HCT116 (cell line): Measurements from ENCODE around the gene IFNLR1. TPM values are rescaled to one million over a fixed set of nuclear protein-coding genes. Genes with fewer than 3 reads are reported as not detected.

Experiments
- ATAC-seq: fragments of 200-7000 bp; cut with Tn5 transposase; 2 replicates; pipeline ENCODE4 v1.9.1; 2020; ENCODE audit warnings: mild to moderate bottlenecking, moderate library complexity
- BruUV-seq: library from RNA; stranded (reverse); fragments of 400-500 nt; replicated peaks from 2 replicates; lab custom pipeline; 2021; lab: Mats Ljungman, UMichigan
- CTCF ChIA-PET: fragments of 300-600 bp; sonication (Branson Sonifier 250); formaldehyde crosslinking; loops from one replicate; lab custom pipeline; 2021; ENCODE audit warnings: antibody characterized with exemption; lab: Charles Lee
- POLR2A ChIA-PET: fragments of 300-600, 350-600 bp; sonication (Branson Sonifier 250); formaldehyde crosslinking; loops from one replicate; lab custom pipeline; 2021; ENCODE audit warnings: antibody characterized with exemption; lab: Charles Lee
- RAD21 ChIA-PET, 2 experiments: fragments of 300-600 bp; sonication (Branson Sonifier 250); formaldehyde crosslinking; loops; one replicate each; lab custom pipeline; 2023; ENCODE audit warnings: low total read pairs in 2 of 2; ENCODE audit not compliant: uncharacterized antibody in 2 of 2, unreplicated experiment in 2 of 2, low non-redundant PET in 1 of 2; lab: Charles Lee
- DNase-seq: peaks from one replicate; pipeline ENCODE4 v3.0.0-alpha.2; 2010; ENCODE audit warnings: low read depth, low spot score
- H2AFZ ChIP-seq: fragments of 200-600 bp; shearing (Covaris generic), sonication (generic); 2 replicates; pipeline ENCODE4 v1.6.1; 2017; ENCODE audit warnings: low read depth, mixed run types, mixed read lengths, antibody characterized with exemption, low read length; ENCODE audit not compliant: poor library complexity, severe bottlenecking
- H3K27ac ChIP-seq: 2 replicates; pipeline ENCODE4 v1.5.1; 2012; ENCODE audit warnings: low read depth, low read length
- H3K27me3 ChIP-seq: fragments of 200-600 bp; sonication (generic); 2 replicates; pipeline ENCODE4 v1.6.1; 2016; ENCODE audit warnings: mixed run types, low read length, mixed read lengths; ENCODE audit not compliant: insufficient read depth
- H3K36me3 ChIP-seq, 2 experiments: fragments of 200-500 bp in 1 of 2; fragments of 200-600 bp in 1 of 2; sonication (Bioruptor generic) in 1 of 2; sonication (generic) in 1 of 2; 2 replicates each; pipeline versions ENCODE4 v1.5.1 to v1.6.1; 2014 to 2016; ENCODE audit warnings: low read length in 2 of 2, inconsistent platforms in 1 of 2, mixed read lengths in 1 of 2, mixed run types in 1 of 2; ENCODE audit not compliant: insufficient read depth in 2 of 2, control insufficient read depth in 1 of 2
- H3K4me1 ChIP-seq, 2 experiments: fragments of 200-600 bp in 1 of 2; sonication (generic) in 1 of 2; 2 replicates each; pipeline versions ENCODE4 v1.5.1 to v1.6.1; 2012 to 2017; ENCODE audit warnings: low read length in 2 of 2, inconsistent platforms in 1 of 2, mild to moderate bottlenecking in 1 of 2, mixed read lengths in 1 of 2, mixed run types in 1 of 2, moderate library complexity in 1 of 2; ENCODE audit not compliant: insufficient read depth in 2 of 2, control insufficient read depth in 1 of 2
- H3K4me2 ChIP-seq: fragments of 200-600 bp; sonication (generic); 2 replicates; pipeline ENCODE4 v1.6.1; 2017; ENCODE audit warnings: mixed run types, low read length, mixed read lengths
- H3K4me3 ChIP-seq, 2 experiments: fragments of 200-600 bp in 1 of 2; sonication (generic) in 1 of 2; replicated peaks in 1 of 2; 2 replicates each; pipeline ENCODE4 v1.5.1; 2011 to 2016; ENCODE audit warnings: low read length in 2 of 2, control low read depth in 1 of 2, low read depth in 1 of 2, mild to moderate bottlenecking in 1 of 2, mixed read lengths in 1 of 2, mixed run types in 1 of 2
- H3K79me2 ChIP-seq: fragments of 200-600 bp; sonication (generic); 2 replicates; pipeline ENCODE4 v1.6.1; 2017; ENCODE audit warnings: mild to moderate bottlenecking, mixed run types, low read length, moderate library complexity, mixed read lengths; ENCODE audit not compliant: insufficient read depth
- H3K9ac ChIP-seq: fragments of 200-600 bp; sonication (generic); 2 replicates; pipeline ENCODE4 v1.6.1; 2016; ENCODE audit warnings: low read length, mixed read lengths
- H3K9me2 ChIP-seq: fragments of 200-600 bp; sonication (generic), shearing (Covaris generic); 2 replicates; pipeline ENCODE4 v1.6.1; 2017; ENCODE audit warnings: mixed run types, mild to moderate bottlenecking, moderate library complexity; ENCODE audit not compliant: insufficient read depth
- H3K9me3 ChIP-seq, 2 experiments: fragments of 200-500 bp in 1 of 2; fragments of 200-600 bp in 1 of 2; sonication (Bioruptor generic) in 1 of 2; sonication (generic) in 1 of 2; 2 replicates each; pipeline ENCODE4 v1.6.1; 2014 to 2017; ENCODE audit warnings: low read length in 2 of 2, mixed read lengths in 2 of 2, inconsistent platforms in 1 of 2, low read depth in 1 of 2, mild to moderate bottlenecking in 1 of 2, mixed run types in 1 of 2, moderate library complexity in 1 of 2; ENCODE audit not compliant: control insufficient read depth in 1 of 2, insufficient read depth in 1 of 2
- H4K20me1 ChIP-seq: fragments of 200-600 bp; sonication (generic), shearing (Covaris generic); 2 replicates; pipeline ENCODE4 v1.6.1; 2017; ENCODE audit warnings: mixed run types, mild to moderate bottlenecking, moderate library complexity; ENCODE audit not compliant: insufficient read depth
- CTCF ChIP-seq, 3 experiments: fragments of 200-600 bp in 1 of 3; sonication (generic) in 1 of 3; IDR thresholded peaks in 2 of 3; conservative IDR thresholded peaks in 1 of 3; 2 replicates each; pipeline ENCODE4 v1.5.1; 2012 to 2017; ENCODE audit warnings: low read depth in 2 of 3, low read length in 2 of 3, antibody characterized with exemption in 1 of 3, borderline replicate concordance in 1 of 3, control low read depth in 1 of 3, mild to moderate bottlenecking in 1 of 3, mixed read lengths in 1 of 3, mixed run types in 1 of 3, moderate library complexity in 1 of 3; ENCODE audit not compliant: insufficient read depth in 1 of 3
- FOSL1 ChIP-seq: IDR thresholded peaks from 2 replicates; pipeline ENCODE4 v1.6.1; 2012; ENCODE audit warnings: low read depth
- TCF7L2 ChIP-seq: IDR thresholded peaks from 2 replicates; pipeline ENCODE4 v1.7.0; 2011; ENCODE audit warnings: borderline replicate concordance, inconsistent platforms; ENCODE audit not compliant: insufficient read depth, insufficient read length; ENCODE audit errors: extremely low read depth
- YY1 ChIP-seq: IDR thresholded peaks from 2 replicates; pipeline ENCODE4 v1.6.1; 2011; ENCODE audit warnings: low read length, low read depth, moderate library complexity, mild to moderate bottlenecking; ENCODE audit not compliant: insufficient replicate concordance; ENCODE audit errors: extremely low read depth
- ZNF274 ChIP-seq: fragments of 200-500 bp; sonication (Bioruptor generic); IDR thresholded peaks from 2 replicates; pipeline ENCODE4 v1.6.1; 2014; ENCODE audit warnings: mild to moderate bottlenecking, low read depth, low read length, inconsistent platforms
- intact Hi-C: fragments of 100-400 bp; cut with micrococcal nuclease; formaldehyde crosslinking; loops from 2 replicates; pipeline ENCODE4 v1.10.0; 2022
- total RNA-seq: library from RNA; stranded (reverse); gene quantifications from one replicate; pipeline ENCODE4 v1.2.1, GENCODE V29; 2021; ENCODE audit not compliant: unreplicated experiment

The IFNLR1 gene
- total RNA-seq, 1 experiment from 2014 or later, result 7.6 TPM

DNA sequence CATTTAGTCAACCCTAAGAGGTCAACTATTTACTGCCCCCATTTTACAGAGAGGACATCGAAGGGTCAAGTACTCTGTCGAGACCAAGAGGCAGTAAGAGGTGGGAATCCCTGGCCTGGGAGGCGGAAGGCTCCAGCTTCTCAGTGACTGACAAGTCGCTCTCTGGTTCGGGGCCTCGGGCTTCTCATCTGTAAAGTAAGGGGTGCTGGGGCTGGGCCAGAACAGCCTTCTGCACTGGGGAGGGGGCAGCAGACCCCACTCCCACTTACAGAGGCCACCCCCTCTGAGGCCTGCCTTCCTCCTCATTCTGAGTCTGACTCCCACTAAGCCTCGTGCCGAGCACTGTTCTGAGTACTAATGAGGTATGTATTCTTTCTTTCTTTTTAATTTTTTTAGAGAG, 17.0 kb upstream of the IFNLR1 start:
- ATAC-seq, result no peak

More for the DNA sequence above, 17.0 kb upstream of the IFNLR1 start:
- H3K36me3 ChIP-seq, result no peaks in the 10 kb centered on the region
- ChIA-PET POLR2A (no interaction called here), CTCF (interaction anchor here (0.7 to 1.7 kb wide), 6 partner anchors 119 to 211 kb away, joined by 3 to 14 read pairs (median 5); partner anchors contain the start of gene NIPAL3), RAD21 (no interaction called here)
- H3K4me1 ChIP-seq, result peaks cover 15 to 36% of the 10 kb centered on the region in 2 experiments
- no peak for DNase-seq
- BruUV-seq, result no TSS peak
- no peak overlapping the region for H3K9ac ChIP-seq
- H3K9me3 ChIP-seq, result no peaks in the 10 kb centered on the region
- H3K27ac ChIP-seq, result no peak overlapping the region
- no peak overlapping the region for H3K4me2 ChIP-seq
- no peak for TF ChIP-seq TCF7L2
- no peak for TF ChIP-seq YY1
- TF ChIP-seq FOSL1, result no peak
- TF ChIP-seq ZNF274, result no peak
- no peak for TF ChIP-seq CTCF (IDR thresholded peaks at IDR 0.05 in 2 of 3, conservative IDR thresholded peaks at IDR 0.05 in 1 of 3; ENCODE audit: borderline replicate concordance in 1 of 3, insufficient read depth in 1 of 3, low read depth in 2 of 3, low read length in 2 of 3)
- H3K27me3 ChIP-seq, result no peaks in the 10 kb centered on the region
- H3K79me2 ChIP-seq, result no peaks in the 10 kb centered on the region
- no peak overlapping the region for H2AFZ ChIP-seq
- no peaks in the 10 kb centered on the region for H3K9me2 ChIP-seq
- H4K20me1 ChIP-seq, result no peaks in the 10 kb centered on the region
- intact Hi-C loops, result loop anchor here (5.0 kb wide), 2 partner anchors 118 to 633 kb away; no protein-coding TSS in a partner anchor
- H3K4me3 ChIP-seq, result no peak overlapping the region
